MG63 (cell line): ENCODE data around the gene COL10A1. TPM values are rescaled to one million over a fixed set of nuclear protein-coding genes. Genes with fewer than 3 reads are reported as not detected.

Experiments used
- DNase-seq: peaks from one replicate; pipeline ENCODE4 v3.0.0-alpha.2; 2020
- H3K27me3 ChIP-seq: fragments of 250-450 bp; sonication (Bioruptor Pico); 2 replicates; pipeline ENCODE4 v1.5.1; 2020; ENCODE audit warnings: mild to moderate bottlenecking, moderate library complexity
- H3K36me3 ChIP-seq: fragments of 250-450 bp; sonication (Bioruptor Pico); 2 replicates; pipeline ENCODE4 v1.5.1; 2020; ENCODE audit warnings: mild to moderate bottlenecking, moderate library complexity
- H3K4me3 ChIP-seq: fragments of 250-450 bp; sonication (Bioruptor Pico); 2 replicates; pipeline ENCODE4 v1.5.1; 2020; ENCODE audit warnings: mild to moderate bottlenecking, moderate library complexity
- H3K9me3 ChIP-seq: fragments of 250-450 bp; sonication (Bioruptor Pico); 2 replicates; pipeline ENCODE4 v1.5.1; 2020; ENCODE audit warnings: mild to moderate bottlenecking, moderate library complexity
- total RNA-seq: library from RNA; depleted of rRNA; stranded (reverse); fragments of >200 nt; shearing (Covaris generic); gene quantifications from 2 replicates; pipeline ENCODE4 v1.2.3, GENCODE V29; 2014; ENCODE audit warnings: low replicate concordance; rRNA removed

COL10A1 gene
- total RNA-seq, 1 experiment from 2014 or later: not detected

DNA sequence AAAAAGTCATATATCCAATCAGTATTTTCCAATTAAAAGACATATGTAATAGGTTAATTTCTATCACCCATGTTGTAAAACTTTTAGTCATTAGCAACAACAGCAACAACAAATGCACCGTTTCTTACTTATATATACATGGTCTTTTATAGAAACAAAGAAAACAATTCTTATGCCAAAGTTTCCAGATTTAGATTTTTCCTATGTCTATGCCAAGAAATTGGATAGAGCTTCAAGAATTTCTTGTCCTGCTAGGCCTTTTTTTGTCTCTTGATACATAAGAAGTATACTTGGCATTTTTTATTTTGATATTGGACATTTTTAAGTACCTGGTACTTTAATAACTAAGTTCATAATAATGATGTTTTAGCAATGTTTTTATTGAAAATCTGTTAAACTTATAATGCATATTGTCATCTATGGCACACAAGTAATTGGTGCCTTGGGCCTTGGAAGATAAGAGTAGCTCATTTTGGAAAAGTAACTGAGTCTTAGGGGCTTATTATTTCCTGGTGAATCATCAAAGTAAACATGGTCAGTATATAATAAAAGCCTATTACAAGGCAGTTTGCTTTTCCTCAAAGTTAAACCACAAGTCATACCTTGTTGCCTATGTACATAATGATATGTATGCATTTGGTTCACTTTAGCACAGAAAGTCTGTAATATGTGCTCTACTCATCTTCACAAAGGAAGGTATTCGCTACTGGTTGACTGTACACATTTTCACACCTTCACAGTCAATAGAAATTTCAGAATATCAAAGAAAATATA lies 55.1 kb downstream of the COL10A1 start:
- DNase-seq: no peak
- Histone ChIP-seq H3K9me3 (no peaks in the 10 kb centered on the region), H3K4me3 (no peak overlapping the region), H3K27me3 (no peaks in the 10 kb centered on the region), H3K36me3 (no peaks in the 10 kb centered on the region)

DNA sequence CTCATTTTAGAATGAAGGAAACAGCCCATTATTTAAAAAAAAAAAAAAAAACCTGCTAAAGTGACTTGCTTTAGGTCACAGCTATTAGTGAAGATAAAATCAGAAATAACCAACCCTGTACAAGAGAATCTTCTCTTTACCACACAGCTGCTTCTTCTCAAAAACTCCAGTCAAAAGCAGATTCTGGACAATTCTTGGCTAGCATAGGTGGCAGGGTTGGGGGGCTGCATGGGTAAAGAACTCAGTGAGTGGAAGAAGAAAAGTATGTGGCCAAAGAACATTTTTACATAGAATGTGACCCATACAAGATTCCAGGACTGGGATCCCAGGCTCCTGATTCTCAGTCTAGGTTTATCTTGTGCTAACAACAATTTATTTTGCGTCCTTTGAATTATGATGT lies 55.8 kb downstream of the COL10A1 start:
- Histone ChIP-seq H3K9me3 (no peaks in the 10 kb centered on the region), H3K27me3 (no peaks in the 10 kb centered on the region), H3K36me3 (no peaks in the 10 kb centered on the region), H3K4me3 (no peak overlapping the region)
- DNase-seq: no peak

Other genes with a start within 250 kb of the COL10A1 start
- gene FRK, start 65.2 kb downstream of the COL10A1 start, total RNA-seq: 0.07 and 0.16 TPM in 2 replicates
- gene NT5DC1, start 25.3 kb downstream of the COL10A1 start, total RNA-seq: 5.2 and 12.8 TPM in 2 replicates
- gene TSPYL4, start 127.9 kb upstream of the COL10A1 start, total RNA-seq: 6.6 and 6.8 TPM in 2 replicates
- 61.4 and 81.3 TPM in 2 replicates for gene TSPYL1, start 153.8 kb upstream of the COL10A1 start, total RNA-seq
- 5.4 and 6.4 TPM in 2 replicates for gene DSE, start 244.8 kb upstream of the COL10A1 start, total RNA-seq